EL (cell line): ENCODE data around the gene MROH7.

Experiments
- DNase-seq: peaks from one replicate; pipeline ENCODE4 v3.0.0-alpha.2; 2016

MROH7 gene

GRCh38 chr1:54701066-54701465 is 59.5 kb downstream of the MROH7 start:
- no peak for DNase-seq

- DNase-seq: no peak
Observed at GRCh38 chr1:54701996-54702395, 60.4 kb downstream of the MROH7 start.

GRCh38 chr1:54703471-54703870 is 61.9 kb downstream of the MROH7 start:
- DNase-seq: no peak

GRCh38 chr1:54705153-54705552 is 63.6 kb downstream of the MROH7 start:
- DNase-seq: no peak

GRCh38 chr1:54706419-54706818 is 64.8 kb downstream of the MROH7 start:
- DNase-seq: no peak

GRCh38 chr1:54708385-54708784 is 66.8 kb downstream of the MROH7 start:
- no peak for DNase-seq

- no peak for DNase-seq
Observed at GRCh38 chr1:54709547-54710292, 68.1 kb downstream of the MROH7 start.

- no peak for DNase-seq
Observed at GRCh38 chr1:54710434-54710833, 68.8 kb downstream of the MROH7 start.

GRCh38 chr1:54710841-54711240 is 69.3 kb downstream of the MROH7 start:
- DNase-seq: no peak

GRCh38 chr1:54711536-54711935 is 70.0 kb downstream of the MROH7 start:
- DNase-seq: no peak

- no peak for DNase-seq
Observed at GRCh38 chr1:54714881-54715492, 73.4 kb downstream of the MROH7 start.

GRCh38 chr1:54715493-54716298 is 74.1 kb downstream of the MROH7 start, which contains the start of gene TTC4:
Gene TTC4 (plus strand): TSS chr1:54715861. CDS start chr1:54715909, 48 bp downstream.
- peak; percentile 83 for DNase-seq

- DNase-seq: peak; percentile 54
Observed at GRCh38 chr1:54716299-54717047, 74.9 kb downstream of the MROH7 start.

GRCh38 chr1:54721719-54722118 is 80.1 kb downstream of the MROH7 start:
- peak; percentile 29 for DNase-seq

- DNase-seq: no peak
Observed at GRCh38 chr1:54723985-54724384, 82.4 kb downstream of the MROH7 start.

GRCh38 chr1:54724771-54725170 is 83.2 kb downstream of the MROH7 start:
- no peak for DNase-seq

- DNase-seq: no peak
Observed at GRCh38 chr1:54728027-54728426, 86.4 kb downstream of the MROH7 start.

GRCh38 chr1:54736685-54737084 is 95.1 kb downstream of the MROH7 start:
- no peak for DNase-seq

- DNase-seq: no peak
Observed at GRCh38 chr1:54738244-54738643, 96.7 kb downstream of the MROH7 start.

GRCh38 chr1:54741531-54741930 is 99.9 kb downstream of the MROH7 start:
- DNase-seq: no peak

- no peak for DNase-seq
Observed at GRCh38 chr1:54742282-54742681, 100.7 kb downstream of the MROH7 start.

GRCh38 chr1:54743416-54744226 is 102.0 kb downstream of the MROH7 start:
- DNase-seq: no peak
